CD4-positive, CD25-positive, alpha-beta regulatory T cell (primary cell): ENCODE data around the gene CTTN. TPM values are rescaled to one million over a fixed set of nuclear protein-coding genes. Genes with fewer than 3 reads are reported as not detected.
"Not testable (repeated sequence)": the region's sequence is repeated elsewhere in the genome, so short reads cannot be mapped to it uniquely, and the experiment has no call there.

Experiments used
- ATAC-seq, 2 donors: fragments of 150-1000 bp; cut with Tn5 transposase; one replicate each; pipeline ENCODE4 v1.10.0; 2021; ENCODE audit warnings: low read depth in 2 of 2, moderate number of reproducible peaks in 2 of 2, moderate library complexity in 1 of 2
- DNase-seq, 3 donors: peaks; one replicate each; pipeline versions ENCODE4 v3.0.0 to v3.0.0-alpha.2; 2012 to 2022; ENCODE audit warnings: mixed read lengths in 1 of 3
- H3K27ac ChIP-seq: one replicate; pipeline ENCODE4 v1.7.0; 2013; ENCODE audit warnings: mild to moderate bottlenecking, low read length; ENCODE audit not compliant: insufficient read depth, poor library complexity, severe bottlenecking
- H3K27me3 ChIP-seq: one replicate; pipeline ENCODE4 v1.7.0; 2013; ENCODE audit warnings: low read length; ENCODE audit not compliant: control insufficient read depth, insufficient read depth
- H3K36me3 ChIP-seq: one replicate; pipeline ENCODE4 v1.7.0; 2013; ENCODE audit warnings: mild to moderate bottlenecking, low read length, moderate library complexity; ENCODE audit not compliant: control insufficient read depth, insufficient read depth
- H3K4me1 ChIP-seq: 2 replicates; pipeline ENCODE4 v1.7.0; 2013; ENCODE audit warnings: mild to moderate bottlenecking, low read length; ENCODE audit not compliant: insufficient read depth, control insufficient read depth, poor library complexity, severe bottlenecking
- H3K4me3 ChIP-seq: one replicate; pipeline ENCODE4 v1.7.0; 2013; ENCODE audit warnings: low read depth, mild to moderate bottlenecking, low read length, moderate library complexity
- H3K9me3 ChIP-seq, 2 experiments: 1 replicate in 1 of 2; 2 replicates in 1 of 2; pipeline ENCODE4 v1.7.0; 2013; ENCODE audit warnings: low read length in 2 of 2, mild to moderate bottlenecking in 1 of 2, moderate library complexity in 1 of 2; ENCODE audit not compliant: control insufficient read depth in 2 of 2
- H3K27ac Mint-ChIP-seq, 3 donors: one replicate each; pipeline ENCODE4 v1.8.0; 2020 to 2022; ENCODE audit warnings: mild to moderate bottlenecking in 3 of 3, mixed read lengths in 3 of 3, moderate library complexity in 2 of 3
- H3K27me3 Mint-ChIP-seq: one replicate; pipeline ENCODE4 v1.8.0; 2022; ENCODE audit warnings: mild to moderate bottlenecking, mixed read lengths
- H3K36me3 Mint-ChIP-seq: one replicate; pipeline ENCODE4 v1.8.0; 2020; ENCODE audit warnings: mixed read lengths
- H3K4me1 Mint-ChIP-seq, 4 donors: one replicate each; pipeline ENCODE4 v1.8.0; 2020 to 2022; ENCODE audit warnings: mixed read lengths in 4 of 4, mild to moderate bottlenecking in 1 of 4
- H3K4me3 Mint-ChIP-seq, 4 donors: one replicate each; pipeline ENCODE4 v1.8.0; 2020 to 2022; ENCODE audit warnings: mild to moderate bottlenecking in 4 of 4, mixed read lengths in 4 of 4, moderate library complexity in 3 of 4
- H3K9me3 Mint-ChIP-seq, 7 donors: one replicate each; pipeline ENCODE4 v1.8.0; 2020 to 2022; ENCODE audit warnings: mixed read lengths in 7 of 7, mild to moderate bottlenecking in 3 of 7, moderate library complexity in 2 of 7
- polyA plus RNA-seq, 4 donors: library from polyadenylated mRNA; unstranded; fragments of 300-500 nt; fragmentation: Illumina TruSeq; gene quantifications; one replicate each; pipeline ENCODE4 v1.2.3, GENCODE V29; 2021
- total RNA-seq: library from RNA; stranded (reverse); gene quantifications from one replicate; pipeline ENCODE4 v1.2.3, GENCODE V29; 2022

Gene CTTN
- total and polyA plus RNA-seq, 5 donors from 2014 or later = 0.37 to 5.4 TPM; not detected in 3

GRCh38 chr11:70454811-70455210 lies 56.5 kb downstream of the CTTN start:
- not testable (repeated sequence) for H3K4me1 Mint-ChIP-seq, ATAC-seq, DNase-seq, H3K27ac ChIP-seq, H3K4me3 Mint-ChIP-seq, H3K36me3 Mint-ChIP-seq, H3K27me3 ChIP-seq, H3K4me1 ChIP-seq, H3K36me3 ChIP-seq, H3K4me3 ChIP-seq, H3K27ac Mint-ChIP-seq
- Mint-ChIP-seq H3K9me3 (peaks cover 2 to 20% (median 6%) of the 10 kb centered on the region in 7 donors), H3K27me3 (peaks cover 27% of the 10 kb centered on the region)
- peaks cover 9 to 12% of the 10 kb centered on the region in 2 experiments for H3K9me3 ChIP-seq

- H3K27ac Mint-ChIP-seq = no peak overlapping the region
- Histone ChIP-seq H3K9me3 (peaks cover 5 to 8% of the 10 kb centered on the region in 2 experiments), H3K4me1 (no peaks in the 10 kb centered on the region), H3K27me3 (no peaks in the 10 kb centered on the region), H3K4me3 (no peak overlapping the region), H3K36me3 (no peaks in the 10 kb centered on the region), H3K27ac (no peak overlapping the region)
- H3K4me1 Mint-ChIP-seq = no peaks in the 10 kb centered on the region
- no peak for ATAC-seq
- peaks cover 21% of the 10 kb centered on the region for H3K27me3 Mint-ChIP-seq
- no peak for DNase-seq
- no peaks in the 10 kb centered on the region for H3K36me3 Mint-ChIP-seq
- no peak overlapping the region for H3K4me3 Mint-ChIP-seq
- peaks cover 0 to 16% (median 2%) of the 10 kb centered on the region in 7 donors for H3K9me3 Mint-ChIP-seq
Observed at GRCh38 chr11:70455354-70455753, 57.0 kb downstream of the CTTN start.

GRCh38 chr11:70456921-70457532 lies 58.7 kb downstream of the CTTN start:
- Histone ChIP-seq H3K9me3 (no peaks in the 10 kb centered on the region), H3K4me3 (no peak overlapping the region), H3K27ac (no peak overlapping the region), H3K27me3 (no peaks in the 10 kb centered on the region), H3K4me1 (no peaks in the 10 kb centered on the region), H3K36me3 (no peaks in the 10 kb centered on the region)
- Mint-ChIP-seq H3K27me3 (peaks cover 19% of the 10 kb centered on the region), H3K4me3 (no peak overlapping the region), H3K36me3 (no peaks in the 10 kb centered on the region), H3K4me1 (no peaks in the 10 kb centered on the region), H3K9me3 (peaks cover 0 to 8% (median 0%) of the 10 kb centered on the region in 7 donors), H3K27ac (no peak overlapping the region)
- DNase-seq (no peak), ATAC-seq (no peak)

- Histone ChIP-seq H3K4me3 (no peak overlapping the region), H3K27me3 (no peaks in the 10 kb centered on the region), H3K27ac (no peak overlapping the region), H3K9me3 (no peaks in the 10 kb centered on the region), H3K4me1 (no peaks in the 10 kb centered on the region), H3K36me3 (no peaks in the 10 kb centered on the region)
- H3K4me3 Mint-ChIP-seq = no peak overlapping the region
- ATAC-seq (no peak), DNase-seq (no peak)
- H3K27ac Mint-ChIP-seq = no peak overlapping the region
- peaks cover 19% of the 10 kb centered on the region for H3K27me3 Mint-ChIP-seq
- no peaks in the 10 kb centered on the region for H3K4me1 Mint-ChIP-seq
- H3K9me3 Mint-ChIP-seq = peaks cover 0 to under 1% (median 0%) of the 10 kb centered on the region in 7 donors
- H3K36me3 Mint-ChIP-seq = no peaks in the 10 kb centered on the region
Observed at GRCh38 chr11:70458736-70459135, 60.4 kb downstream of the CTTN start.

- Histone ChIP-seq H3K36me3 (no peaks in the 10 kb centered on the region), H3K4me1 (no peaks in the 10 kb centered on the region), H3K4me3 (no peak overlapping the region), H3K27me3 (no peaks in the 10 kb centered on the region), H3K27ac (no peak overlapping the region), H3K9me3 (no peaks in the 10 kb centered on the region)
- DNase-seq = no peak
- no peak for ATAC-seq
- Mint-ChIP-seq H3K4me3 (no peak overlapping the region), H3K4me1 (no peaks in the 10 kb centered on the region), H3K27ac (no peak overlapping the region), H3K36me3 (no peaks in the 10 kb centered on the region), H3K9me3 (no peaks in the 10 kb centered on the region), H3K27me3 (peaks cover 13% of the 10 kb centered on the region)
Observed at GRCh38 chr11:70460111-70460510, 61.8 kb downstream of the CTTN start.

GRCh38 chr11:70460964-70461363 lies 62.6 kb downstream of the CTTN start:
- no peaks in the 10 kb centered on the region for H3K4me1 Mint-ChIP-seq
- no peak overlapping the region for H3K4me3 Mint-ChIP-seq
- ATAC-seq = no peak

GRCh38 chr11:70462818-70463477 lies 64.6 kb downstream of the CTTN start:
- Mint-ChIP-seq H3K36me3 (no peaks in the 10 kb centered on the region), H3K9me3 (no peaks in the 10 kb centered on the region), H3K4me1 (no peaks in the 10 kb centered on the region), H3K4me3 (no peak overlapping the region), H3K27me3 (peaks cover 13% of the 10 kb centered on the region), H3K27ac (no peak overlapping the region)
- no peak overlapping the region for H3K27ac ChIP-seq
- H3K9me3 ChIP-seq = no peaks in the 10 kb centered on the region
- no peaks in the 10 kb centered on the region for H3K27me3 ChIP-seq
- ATAC-seq (no peak), DNase-seq (no peak)
- H3K4me3 ChIP-seq = no peak overlapping the region
- no peaks in the 10 kb centered on the region for H3K4me1 ChIP-seq
- no peaks in the 10 kb centered on the region for H3K36me3 ChIP-seq

More at GRCh38 chr11:70460964-70461363, 62.6 kb downstream of the CTTN start:
- Histone ChIP-seq H3K27me3 (no peaks in the 10 kb centered on the region), H3K4me3 (no peak overlapping the region), H3K27ac (no peak overlapping the region), H3K9me3 (no peaks in the 10 kb centered on the region), H3K4me1 (no peaks in the 10 kb centered on the region), H3K36me3 (no peaks in the 10 kb centered on the region)
- no peak for DNase-seq
- no peaks in the 10 kb centered on the region for H3K9me3 Mint-ChIP-seq
- H3K27ac Mint-ChIP-seq = no peak overlapping the region
- H3K27me3 Mint-ChIP-seq = peaks cover 13% of the 10 kb centered on the region
- H3K36me3 Mint-ChIP-seq = no peaks in the 10 kb centered on the region
